Breast epithelium (tissue), 4 donors: ENCODE results near the gene COG3. TPM values are rescaled to one million over a fixed set of nuclear protein-coding genes. Genes with fewer than 3 reads are reported as not detected.

Experiments used
- DNase-seq, 2 donors: peaks; one replicate each; pipeline ENCODE4 v3.0.0-alpha.2; 2019; ENCODE audit warnings: low spot score in 2 of 2
- H3K27ac ChIP-seq, 2 donors: fragments of 200-600 bp; sonication (generic) in 1 of 2; one replicate each; pipeline ENCODE4 v1.5.1; 2016 to 2019; ENCODE audit warnings: mild to moderate bottlenecking in 1 of 2
- H3K27me3 ChIP-seq, 2 donors: fragments of 200-600 bp; sonication (generic) in 1 of 2; one replicate each; pipeline versions ENCODE4 v1.5.1 to v1.6.0; 2017 to 2019; ENCODE audit warnings: control low read depth in 1 of 2, mild to moderate bottlenecking in 1 of 2
- H3K36me3 ChIP-seq: fragments of 200-600 bp; one replicate; pipeline ENCODE4 v1.5.1; 2019
- H3K4me1 ChIP-seq, 2 donors: fragments of 200-600 bp; sonication (generic); one replicate each; pipeline ENCODE4 v1.5.1; 2016 to 2019; ENCODE audit warnings: control low read depth in 1 of 2
- H3K4me3 ChIP-seq, 3 donors: fragments of 200-600 bp; sonication (generic); 1 replicate in 2 of 3; 2 replicates in 1 of 3; pipeline ENCODE4 v1.5.1; 2016 to 2019; ENCODE audit warnings: mild to moderate bottlenecking in 3 of 3, moderate library complexity in 2 of 3
- H3K9me3 ChIP-seq, 2 donors: fragments of 200-600 bp; sonication (generic) in 1 of 2; one replicate each; pipeline ENCODE4 v1.5.1; 2016 to 2019; ENCODE audit warnings: control low read depth in 1 of 2
- POLR2A ChIP-seq: fragments of 450-650 bp; IDR thresholded peaks from one replicate; pipeline ENCODE4 v1.6.1; 2016; ENCODE audit warnings: antibody characterized with exemption, mild to moderate bottlenecking, moderate library complexity
- POLR2AphosphoS5 ChIP-seq, 3 donors: sonication (generic); formaldehyde crosslinking; IDR thresholded peaks; one replicate each; pipeline ENCODE4 v1.6.1; 2017; ENCODE audit warnings: antibody characterized with exemption in 3 of 3
- intact Hi-C: fragments of 100-400 bp; cut with DNase I; formaldehyde crosslinking; loops from one replicate; pipeline ENCODE4 v1.15.1; 2023; ENCODE audit warnings: low total_unique reads
- total RNA-seq, 3 donors: library from RNA; depleted of rRNA; stranded (reverse); fragments of >200 nt; gene quantifications; one replicate each; pipeline ENCODE4 v1.1.0, GENCODE V29; 2016
- TF ChIP-seq, protein P1 (sequence below), 3 donors: fragments of 450-650 bp; IDR thresholded peaks; one replicate each; pipeline ENCODE4 v1.5.1; 2016 to 2017; ENCODE audit warnings: antibody characterized with exemption in 3 of 3, mild to moderate bottlenecking in 3 of 3, moderate library complexity in 3 of 3

COG3 gene
- total RNA-seq, 3 donors from 2014 or later: 30.4 to 45.1 (median 39.7) TPM

DNA sequence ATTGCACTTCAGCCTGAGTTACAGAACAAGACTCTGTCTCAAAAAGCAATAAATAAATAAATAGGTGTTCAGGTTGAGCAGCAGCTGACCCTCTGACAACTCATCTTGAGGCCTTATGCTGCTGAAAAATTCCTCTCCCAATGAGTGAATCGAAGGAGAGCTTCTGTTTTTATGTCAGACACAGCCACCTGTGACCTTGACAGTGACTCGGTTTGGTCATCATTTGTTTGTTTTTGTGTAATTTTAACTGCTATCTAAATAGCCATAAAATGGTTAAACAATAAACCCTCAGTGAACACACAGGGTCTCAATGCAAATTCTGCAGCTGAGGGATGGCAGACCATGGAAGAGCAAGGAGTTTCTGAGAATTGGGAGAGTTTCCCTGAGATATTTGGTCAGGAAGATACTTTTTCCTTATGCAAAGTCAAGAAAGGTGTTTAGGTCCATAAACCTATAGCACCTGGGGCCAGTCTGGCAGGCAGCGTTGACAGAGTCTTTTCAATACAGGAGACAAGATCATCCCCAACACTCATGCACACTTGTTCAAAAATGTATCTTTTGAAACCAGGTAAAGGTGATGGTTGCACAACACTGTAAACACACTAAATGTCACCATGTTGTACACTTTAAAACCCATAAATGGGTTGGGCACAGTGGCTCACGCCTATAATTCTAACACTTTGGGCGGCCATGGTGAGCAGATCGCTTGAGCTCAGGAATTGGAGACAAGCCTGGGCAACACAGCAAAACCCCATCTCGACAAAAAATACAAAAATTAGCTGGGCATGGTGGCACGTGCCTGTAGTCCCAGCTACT, 30.0 kb upstream of the COG3 start:
- H3K4me1 ChIP-seq: no peaks in the 10 kb centered on the region
- H3K36me3 ChIP-seq: no peaks in the 10 kb centered on the region
- TF ChIP-seq POLR2A (no peak), POLR2AphosphoS5 (IDR thresholded peaks at IDR 0.05) (no peak)
- TF ChIP-seq, protein P1, sequence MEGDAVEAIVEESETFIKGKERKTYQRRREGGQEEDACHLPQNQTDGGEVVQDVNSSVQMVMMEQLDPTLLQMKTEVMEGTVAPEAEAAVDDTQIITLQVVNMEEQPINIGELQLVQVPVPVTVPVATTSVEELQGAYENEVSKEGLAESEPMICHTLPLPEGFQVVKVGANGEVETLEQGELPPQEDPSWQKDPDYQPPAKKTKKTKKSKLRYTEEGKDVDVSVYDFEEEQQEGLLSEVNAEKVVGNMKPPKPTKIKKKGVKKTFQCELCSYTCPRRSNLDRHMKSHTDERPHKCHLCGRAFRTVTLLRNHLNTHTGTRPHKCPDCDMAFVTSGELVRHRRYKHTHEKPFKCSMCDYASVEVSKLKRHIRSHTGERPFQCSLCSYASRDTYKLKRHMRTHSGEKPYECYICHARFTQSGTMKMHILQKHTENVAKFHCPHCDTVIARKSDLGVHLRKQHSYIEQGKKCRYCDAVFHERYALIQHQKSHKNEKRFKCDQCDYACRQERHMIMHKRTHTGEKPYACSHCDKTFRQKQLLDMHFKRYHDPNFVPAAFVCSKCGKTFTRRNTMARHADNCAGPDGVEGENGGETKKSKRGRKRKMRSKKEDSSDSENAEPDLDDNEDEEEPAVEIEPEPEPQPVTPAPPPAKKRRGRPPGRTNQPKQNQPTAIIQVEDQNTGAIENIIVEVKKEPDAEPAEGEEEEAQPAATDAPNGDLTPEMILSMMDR (IDR thresholded peaks at IDR 0.05): no peak
- no peak for DNase-seq
- no peaks in the 10 kb centered on the region for H3K9me3 ChIP-seq
- intact Hi-C loops: no loop called here
- H3K27ac ChIP-seq: no peak overlapping the region
- no peak overlapping the region for H3K4me3 ChIP-seq
- no peaks in the 10 kb centered on the region for H3K27me3 ChIP-seq

DNA sequence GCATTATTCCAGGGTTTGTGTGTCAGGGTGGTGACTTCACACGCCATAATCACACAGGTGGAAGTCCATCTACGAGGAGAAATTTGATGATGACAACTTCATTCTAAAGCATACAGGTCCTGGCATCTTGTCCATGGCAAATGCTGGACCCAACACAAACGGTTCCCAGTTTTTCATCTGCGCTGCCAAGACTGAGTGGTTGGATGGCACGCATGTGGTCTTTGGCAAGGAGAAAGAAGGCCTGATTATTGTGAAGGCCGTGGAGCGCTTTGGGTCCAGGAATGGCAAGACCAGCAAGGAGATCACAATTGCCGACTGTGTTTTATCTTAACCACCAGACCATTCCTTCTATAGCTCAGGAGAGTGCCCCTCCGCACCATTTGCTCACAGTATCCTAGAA, 28.4 kb upstream of the COG3 start:
- H3K4me3 ChIP-seq: no peak overlapping the region
- H3K36me3 ChIP-seq: no peaks in the 10 kb centered on the region
- TF ChIP-seq POLR2A (no peak), POLR2AphosphoS5 (IDR thresholded peaks at IDR 0.05) (no peak)
- TF ChIP-seq, protein P1 (IDR thresholded peaks at IDR 0.05): no peak
- intact Hi-C loops: no loop called here
- no peak overlapping the region for H3K27ac ChIP-seq
- no peaks in the 10 kb centered on the region for H3K27me3 ChIP-seq
- no peaks in the 10 kb centered on the region for H3K4me1 ChIP-seq
- DNase-seq: no peak
- no peaks in the 10 kb centered on the region for H3K9me3 ChIP-seq

GRCh38 chr13:45436953-45437352, 27.8 kb upstream of the COG3 start:
- no peaks in the 10 kb centered on the region for H3K9me3 ChIP-seq
- H3K27ac ChIP-seq: no peak overlapping the region
- H3K4me3 ChIP-seq: no peak overlapping the region
- no peak for DNase-seq
- intact Hi-C loops: no loop called here
- no peaks in the 10 kb centered on the region for H3K27me3 ChIP-seq
- H3K36me3 ChIP-seq: no peaks in the 10 kb centered on the region
- TF ChIP-seq, protein P1 (IDR thresholded peaks at IDR 0.05): no peak
- no peak for TF ChIP-seq POLR2AphosphoS5 (IDR thresholded peaks at IDR 0.05)
- TF ChIP-seq POLR2A: no peak
- H3K4me1 ChIP-seq: no peaks in the 10 kb centered on the region

- Histone ChIP-seq H3K9me3 (no peaks in the 10 kb centered on the region), H3K27me3 (no peaks in the 10 kb centered on the region), H3K4me1 (no peaks in the 10 kb centered on the region), H3K27ac (no peak overlapping the region), H3K4me3 (no peak overlapping the region), H3K36me3 (no peaks in the 10 kb centered on the region)
- intact Hi-C loops: no loop called here
- TF ChIP-seq POLR2AphosphoS5 (IDR thresholded peaks at IDR 0.05) (no peak), POLR2A (no peak)
- TF ChIP-seq, protein P1 (IDR thresholded peaks at IDR 0.05): no peak
- no peak for DNase-seq
These were observed 26.8 kb upstream of the COG3 start for GRCh38 chr13:45437947-45438346.

DNA sequence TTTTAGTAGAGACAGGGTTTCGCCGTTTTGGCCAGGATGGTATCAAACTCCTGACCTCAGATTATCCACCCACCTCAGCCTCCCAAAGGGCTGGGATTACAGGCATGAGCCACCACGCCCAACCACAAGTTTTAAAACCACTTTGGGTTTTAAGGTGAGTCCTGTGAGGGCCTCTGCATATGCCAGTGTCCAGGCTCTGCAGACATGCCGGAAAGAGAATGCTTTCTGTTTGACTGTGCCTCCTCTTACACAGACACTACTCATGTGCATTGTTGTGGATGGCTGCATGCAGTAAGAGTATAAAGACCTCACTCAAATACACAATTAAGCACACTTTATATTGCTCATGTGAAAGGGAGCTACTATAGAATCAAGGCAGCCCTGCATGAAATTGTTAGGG, 25.7 kb upstream of the COG3 start:
- H3K4me1 ChIP-seq: no peaks in the 10 kb centered on the region
- H3K27me3 ChIP-seq: no peaks in the 10 kb centered on the region
- no peak for DNase-seq
- intact Hi-C loops: no loop called here
- TF ChIP-seq, protein P1 (IDR thresholded peaks at IDR 0.05): no peak
- no peak for TF ChIP-seq POLR2A
- TF ChIP-seq POLR2AphosphoS5 (IDR thresholded peaks at IDR 0.05): no peak
- no peak overlapping the region for H3K4me3 ChIP-seq
- H3K27ac ChIP-seq: no peak overlapping the region
- H3K9me3 ChIP-seq: no peaks in the 10 kb centered on the region
- no peaks in the 10 kb centered on the region for H3K36me3 ChIP-seq
